NOMO-1 (cell line): ENCODE measurements around the gene DRC1.

Source experiments
- DNase-seq, 2 experiments: peaks; one replicate each; lab custom pipeline; 2025; ENCODE audit not compliant: unreplicated experiment in 2 of 2; lab: John Stamatoyannopoulos, UW

DRC1 gene

GRCh38 chr2:26488463-26489212 is 86.9 kb downstream of the DRC1 start:
- DNase-seq: no peak

- DNase-seq: no peak
Observed at GRCh38 chr2:26489213-26489850, 87.6 kb downstream of the DRC1 start.

GRCh38 chr2:26491563-26492167 is 89.9 kb downstream of the DRC1 start:
- DNase-seq: no peak

GRCh38 chr2:26492749-26493515 is 91.2 kb downstream of the DRC1 start:
- peak; percentile 64 to 79 for DNase-seq

GRCh38 chr2:26493566-26493965 is 91.8 kb downstream of the DRC1 start:
- peak; percentile 84 to 90 for DNase-seq

- DNase-seq: no peak
Observed at GRCh38 chr2:26494199-26494598, 92.5 kb downstream of the DRC1 start.

- no peak for DNase-seq
Observed at GRCh38 chr2:26494891-26495290, 93.2 kb downstream of the DRC1 start.

- no peak for DNase-seq
Observed at GRCh38 chr2:26495705-26496297, 94.1 kb downstream of the DRC1 start.

GRCh38 chr2:26500406-26500805 is 98.7 kb downstream of the DRC1 start:
- no peak for DNase-seq

GRCh38 chr2:26503231-26503880 is 101.6 kb downstream of the DRC1 start:
- peak; percentile 83 to 89 for DNase-seq

- no peak for DNase-seq
Observed at GRCh38 chr2:26504002-26504401, 102.3 kb downstream of the DRC1 start.

- no peak for DNase-seq
Observed at GRCh38 chr2:26506279-26506678, 104.6 kb downstream of the DRC1 start.
